ENCODE measurements around the gene OR14A2.
"Not testable (repeated sequence)": the region's sequence is repeated elsewhere in the genome, so short reads cannot be mapped to it uniquely, and the experiment has no call there.

Gene OR14A2

DNA sequence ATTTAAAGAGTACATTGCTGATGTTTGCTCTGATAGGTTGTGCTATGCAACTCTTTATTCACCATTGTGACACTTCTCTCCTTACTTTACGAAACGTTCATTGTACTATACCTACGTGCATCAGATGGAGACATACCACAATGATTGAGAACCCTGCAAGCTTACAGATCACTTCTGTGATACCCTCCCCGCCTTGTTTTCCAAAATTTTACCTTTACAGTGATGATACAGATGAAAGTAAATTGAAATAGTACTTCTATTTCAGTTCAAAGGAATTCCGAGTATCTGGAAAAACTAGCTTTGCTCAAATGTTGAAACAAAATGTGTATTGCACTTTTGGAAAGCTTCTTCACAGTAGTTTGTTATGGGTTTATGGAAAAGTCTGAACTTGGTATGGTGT is 6.2 kb downstream of the OR14A2 start:
- no peak for TF ChIP-seq FOXK2 (IDR thresholded peaks at IDR 0.05)
- TF ChIP-seq ZNF384 (IDR thresholded peaks at IDR 0.05) = no peak
- no peak for TF ChIP-seq NFRKB (IDR thresholded peaks at IDR 0.05)
- TF ChIP-seq, protein P1, sequence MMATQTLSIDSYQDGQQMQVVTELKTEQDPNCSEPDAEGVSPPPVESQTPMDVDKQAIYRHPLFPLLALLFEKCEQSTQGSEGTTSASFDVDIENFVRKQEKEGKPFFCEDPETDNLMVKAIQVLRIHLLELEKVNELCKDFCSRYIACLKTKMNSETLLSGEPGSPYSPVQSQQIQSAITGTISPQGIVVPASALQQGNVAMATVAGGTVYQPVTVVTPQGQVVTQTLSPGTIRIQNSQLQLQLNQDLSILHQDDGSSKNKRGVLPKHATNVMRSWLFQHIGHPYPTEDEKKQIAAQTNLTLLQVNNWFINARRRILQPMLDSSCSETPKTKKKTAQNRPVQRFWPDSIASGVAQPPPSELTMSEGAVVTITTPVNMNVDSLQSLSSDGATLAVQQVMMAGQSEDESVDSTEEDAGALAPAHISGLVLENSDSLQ (IDR thresholded peaks at IDR 0.05) = no peak
- no peak for TF ChIP-seq HDGF (IDR thresholded peaks at IDR 0.05; ENCODE audit: borderline replicate concordance)
- TF ChIP-seq SP1 (IDR thresholded peaks at IDR 0.05) = no peak
- no peak for TF ChIP-seq ARNT (IDR thresholded peaks at IDR 0.05)
- no peak for TF ChIP-seq FOXA1 (IDR thresholded peaks at IDR 0.05)
- no peak for TF ChIP-seq TARDBP (IDR thresholded peaks at IDR 0.05)
- no peak for TF ChIP-seq SUZ12 (IDR thresholded peaks at IDR 0.05)
- TF ChIP-seq CTBP1 (IDR thresholded peaks at IDR 0.05; ENCODE audit: borderline replicate concordance) = no peak
- no peak for TF ChIP-seq BHLHE40 (IDR thresholded peaks at IDR 0.05; ENCODE audit: borderline replicate concordance)
- TF ChIP-seq ELF4 (IDR thresholded peaks at IDR 0.05) = no peak
- no peak for TF ChIP-seq LEF1 (IDR thresholded peaks at IDR 0.05; ENCODE audit: borderline replicate concordance)
- DNase-seq (ENCODE audit: extremely low spot score) = no peak
- CTCF ChIA-PET = no interaction called here
- POLR2A ChIA-PET = no interaction called here

DNA sequence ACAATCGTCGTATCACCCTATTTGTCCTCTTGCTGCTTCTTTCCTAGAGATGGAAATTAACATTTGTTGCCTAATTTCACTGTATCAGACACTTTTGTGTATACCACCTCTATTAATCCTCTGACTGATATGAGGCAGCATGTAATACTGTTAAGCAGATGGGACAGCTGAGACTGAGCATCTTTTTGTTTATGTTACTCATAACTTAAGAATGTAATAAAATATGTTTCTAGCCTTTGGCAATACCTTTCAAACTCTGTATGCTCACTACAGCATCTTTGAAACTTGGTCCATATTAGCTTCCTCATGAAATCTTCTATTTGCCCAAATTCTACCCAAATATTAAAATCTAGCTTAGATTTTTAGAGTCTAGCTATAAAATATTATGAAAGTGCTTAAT is 7.2 kb downstream of the OR14A2 start:
- ChIA-PET POLR2A (no interaction called here), CTCF (no interaction called here)
- TF ChIP-seq TARDBP (IDR thresholded peaks at IDR 0.05) (no peak), CTBP1 (IDR thresholded peaks at IDR 0.05; ENCODE audit: borderline replicate concordance) (no peak), SP1 (IDR thresholded peaks at IDR 0.05) (no peak), FOXA1 (IDR thresholded peaks at IDR 0.05) (no peak), NFRKB (IDR thresholded peaks at IDR 0.05) (no peak), ELF4 (IDR thresholded peaks at IDR 0.05) (no peak)
- DNase-seq (ENCODE audit: extremely low spot score) = no peak

DNA sequence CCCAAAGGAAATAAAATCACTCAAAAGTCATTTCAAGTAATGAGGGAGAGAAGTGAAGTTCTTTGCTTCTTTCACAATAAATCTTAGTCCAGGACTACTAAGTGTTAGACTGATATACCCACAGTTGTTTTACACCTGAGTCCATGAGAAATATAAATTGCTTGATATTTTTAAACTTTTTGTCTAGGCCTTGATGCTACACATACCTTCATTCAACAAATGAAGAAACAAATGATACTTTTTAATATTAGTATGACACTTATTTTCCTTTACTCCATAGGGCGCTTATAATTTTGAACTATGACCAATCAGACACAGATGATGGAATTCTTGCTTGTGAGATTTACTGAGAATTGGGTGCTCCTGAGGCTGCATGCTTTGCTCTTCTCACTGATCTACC is 9.6 kb downstream of the OR14A2 start, which contains the start of gene OR14K1:
Gene OR14K1, plus strand, starts transcription at position 301 of the 400 bp plus-strand sequence. Its CDS starts 0 bp downstream, at position 301.
- no peak for DNase-seq (ENCODE audit: extremely low spot score)
- ChIA-PET POLR2A (no interaction called here), CTCF (no interaction called here)
- TF ChIP-seq, protein P1 (IDR thresholded peaks at IDR 0.05) = no peak
- no peak for TF ChIP-seq FOXA1 (IDR thresholded peaks at IDR 0.05)
- TF ChIP-seq SUZ12 (IDR thresholded peaks at IDR 0.05) = no peak
- TF ChIP-seq NFRKB (IDR thresholded peaks at IDR 0.05) = no peak

DNA sequence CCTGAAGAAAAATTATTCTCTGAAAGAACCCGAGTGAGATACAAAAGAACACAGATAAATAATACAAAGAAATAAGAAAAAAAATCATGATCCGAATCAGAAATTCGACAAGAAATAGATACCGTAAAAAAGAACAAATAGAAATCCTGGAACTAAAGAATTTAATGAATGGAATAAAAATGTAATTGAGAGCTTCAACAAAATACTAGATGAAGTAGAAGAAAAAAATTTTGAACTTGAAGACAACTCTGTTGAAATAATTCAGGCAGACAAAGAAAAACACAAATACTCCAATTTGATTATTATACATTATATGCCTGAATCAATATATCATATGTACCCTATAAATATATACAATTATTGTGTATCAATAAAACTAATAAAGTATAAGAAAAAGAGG is 26.7 kb downstream of the OR14A2 start:
- POLR2A ChIA-PET = no interaction called here

DNA sequence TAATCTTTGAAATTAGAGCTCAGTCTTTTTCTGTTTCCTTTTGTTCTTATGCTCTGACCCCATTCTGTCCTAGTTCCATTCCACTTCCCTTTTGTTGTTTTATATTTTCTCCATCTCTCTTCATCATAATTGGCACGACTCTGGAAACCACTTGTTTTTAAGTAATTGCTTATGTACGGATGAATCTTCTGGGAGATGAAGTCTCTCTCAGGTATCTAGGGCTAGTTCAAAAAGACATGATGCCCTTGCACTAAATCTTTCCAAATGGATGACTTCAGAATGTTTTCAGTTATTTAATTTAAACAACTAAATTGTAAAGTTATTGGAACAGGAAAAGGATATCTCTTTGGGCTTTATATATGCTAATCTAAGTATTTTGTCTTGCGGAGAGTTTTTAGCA is 31.4 kb downstream of the OR14A2 start, which contains the start of gene OR6F1:
Gene OR6F1, minus strand, starts transcription at position 101 of the 400 bp plus-strand sequence. CDS start 3,891 bp downstream, outside the sequence.
- ChIA-PET CTCF (no interaction called here), POLR2A (no interaction called here)

More for the DNA sequence above, 26.7 kb downstream of the OR14A2 start:
- CTCF ChIA-PET = no interaction called here
- TF ChIP-seq TARDBP (IDR thresholded peaks at IDR 0.05) = no peak
- no peak for TF ChIP-seq LEF1 (IDR thresholded peaks at IDR 0.05; ENCODE audit: borderline replicate concordance)
- no peak for TF ChIP-seq FOXM1 (IDR thresholded peaks at IDR 0.05; ENCODE audit: borderline replicate concordance)
- no peak for TF ChIP-seq SUZ12 (IDR thresholded peaks at IDR 0.05)
- TF ChIP-seq, protein P1 (IDR thresholded peaks at IDR 0.05) = no peak
- TF ChIP-seq SP1 (IDR thresholded peaks at IDR 0.05) = no peak
- TF ChIP-seq HDGF (IDR thresholded peaks at IDR 0.05; ENCODE audit: borderline replicate concordance) = no peak
- TF ChIP-seq CTBP1 (IDR thresholded peaks at IDR 0.05; ENCODE audit: borderline replicate concordance) = no peak
- TF ChIP-seq ARNT (IDR thresholded peaks at IDR 0.05) = no peak
- no peak for DNase-seq (ENCODE audit: extremely low spot score)

DNA sequence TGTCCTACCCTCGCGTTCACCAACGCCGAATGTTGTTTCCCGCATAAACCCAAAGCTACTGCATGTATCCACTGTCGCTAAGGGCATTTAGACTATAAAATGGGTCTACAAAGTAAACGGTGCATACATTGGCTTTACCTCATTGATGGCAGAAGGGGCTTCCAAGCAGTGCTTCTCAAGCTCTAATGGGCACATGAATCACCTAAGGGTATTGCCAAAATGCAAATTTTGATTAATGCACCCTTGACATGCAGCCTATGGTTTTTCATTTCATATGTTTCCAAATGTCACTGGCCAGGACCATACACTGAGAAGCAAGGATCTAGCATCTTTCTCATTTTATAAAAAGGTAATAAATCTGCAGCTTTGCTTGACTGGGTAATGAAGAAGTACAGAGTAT is 34.2 kb downstream of the OR14A2 start:
- CTCF ChIA-PET = no interaction called here

More for the DNA sequence above, 31.4 kb downstream of the OR14A2 start, which contains the start of gene OR6F1:
- TF ChIP-seq NFRKB (IDR thresholded peaks at IDR 0.05) (no peak), HDGF (IDR thresholded peaks at IDR 0.05; ENCODE audit: borderline replicate concordance) (no peak), FOXM1 (IDR thresholded peaks at IDR 0.05; ENCODE audit: borderline replicate concordance) (no peak), FOXA1 (IDR thresholded peaks at IDR 0.05) (no peak), ARNT (IDR thresholded peaks at IDR 0.05) (no peak), ZNF384 (IDR thresholded peaks at IDR 0.05) (no peak), SUZ12 (IDR thresholded peaks at IDR 0.05) (no peak), TARDBP (IDR thresholded peaks at IDR 0.05) (no peak), ELF4 (IDR thresholded peaks at IDR 0.05) (no peak), LEF1 (IDR thresholded peaks at IDR 0.05; ENCODE audit: borderline replicate concordance) (no peak), CTBP1 (IDR thresholded peaks at IDR 0.05; ENCODE audit: borderline replicate concordance) (no peak), BHLHE40 (IDR thresholded peaks at IDR 0.05; ENCODE audit: borderline replicate concordance) (no peak), FOXK2 (IDR thresholded peaks at IDR 0.05) (no peak), L3MBTL2 (conservative IDR thresholded peaks at IDR 0.05) (no peak), SP1 (IDR thresholded peaks at IDR 0.05) (no peak)
- TF ChIP-seq, protein P1 (IDR thresholded peaks at IDR 0.05) = no peak
- no peak for DNase-seq (ENCODE audit: extremely low spot score)

DNA sequence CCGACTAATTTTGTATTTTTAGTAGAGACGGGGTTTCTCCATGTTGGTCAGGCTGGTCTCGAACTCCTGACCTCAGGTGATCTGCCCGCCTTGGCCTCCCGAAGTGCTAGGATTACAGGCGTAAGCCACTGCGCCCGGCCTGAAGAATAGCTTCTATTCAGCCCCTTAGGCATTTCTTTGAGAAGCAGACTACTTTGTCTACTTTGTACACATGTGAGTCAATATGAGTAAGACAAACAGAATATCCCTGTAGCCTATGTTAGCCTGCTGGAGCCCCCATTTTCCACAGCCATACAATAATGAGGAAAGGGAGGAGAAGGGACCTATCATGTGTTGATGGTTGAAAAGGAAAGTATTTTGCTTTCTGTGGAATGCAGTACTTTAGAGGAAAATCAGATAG is 37.3 kb downstream of the OR14A2 start:
- CTCF ChIA-PET; DNase-seq (ENCODE audit: extremely low spot score); POLR2A ChIA-PET: not testable (repeated sequence)

More for the DNA sequence above, 34.2 kb downstream of the OR14A2 start:
- POLR2A ChIA-PET = no interaction called here
- DNase-seq (ENCODE audit: extremely low spot score) = no peak
- TF ChIP-seq NFRKB (IDR thresholded peaks at IDR 0.05) = no peak
- no peak for TF ChIP-seq SP1 (IDR thresholded peaks at IDR 0.05)
- TF ChIP-seq ELF4 (IDR thresholded peaks at IDR 0.05) = no peak

All from HEK293T (cell line).